ENCODE measurements around the gene QPCT.
A peak's percentile ranks its signal among the peaks of the same experiment; 100 is the strongest.
"Not testable (repeated sequence)": the region's sequence is repeated elsewhere in the genome, so short reads cannot be mapped to it uniquely, and the experiment has no call there.

QPCT gene

DNA sequence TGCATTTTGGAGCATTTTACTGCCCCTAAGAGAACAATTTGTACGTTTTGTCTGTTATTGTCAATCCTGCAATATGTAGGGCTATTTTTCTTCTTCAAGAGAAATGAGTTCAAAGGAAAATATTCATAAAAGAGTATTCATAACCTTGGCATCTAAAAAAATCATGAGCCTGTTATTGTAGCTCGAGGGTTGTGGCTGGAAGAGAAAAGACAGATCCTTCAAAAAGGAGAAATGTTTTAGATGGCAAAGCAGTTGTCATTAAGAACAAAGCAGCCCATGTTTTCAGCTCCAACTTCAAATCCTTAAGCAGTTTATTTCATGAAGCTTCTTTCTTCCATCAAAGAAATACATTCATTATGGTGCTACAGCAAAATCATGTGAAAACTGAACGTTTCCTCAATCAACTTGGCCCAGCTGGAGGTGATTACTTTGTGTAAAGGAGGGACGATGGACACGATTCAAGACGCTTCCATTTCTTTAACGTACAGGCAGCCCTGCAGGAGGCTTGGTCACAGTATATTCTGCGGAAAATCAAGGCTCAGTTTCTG, 31.4 kb downstream of the QPCT start:
- TF ChIP-seq, protein P1, sequence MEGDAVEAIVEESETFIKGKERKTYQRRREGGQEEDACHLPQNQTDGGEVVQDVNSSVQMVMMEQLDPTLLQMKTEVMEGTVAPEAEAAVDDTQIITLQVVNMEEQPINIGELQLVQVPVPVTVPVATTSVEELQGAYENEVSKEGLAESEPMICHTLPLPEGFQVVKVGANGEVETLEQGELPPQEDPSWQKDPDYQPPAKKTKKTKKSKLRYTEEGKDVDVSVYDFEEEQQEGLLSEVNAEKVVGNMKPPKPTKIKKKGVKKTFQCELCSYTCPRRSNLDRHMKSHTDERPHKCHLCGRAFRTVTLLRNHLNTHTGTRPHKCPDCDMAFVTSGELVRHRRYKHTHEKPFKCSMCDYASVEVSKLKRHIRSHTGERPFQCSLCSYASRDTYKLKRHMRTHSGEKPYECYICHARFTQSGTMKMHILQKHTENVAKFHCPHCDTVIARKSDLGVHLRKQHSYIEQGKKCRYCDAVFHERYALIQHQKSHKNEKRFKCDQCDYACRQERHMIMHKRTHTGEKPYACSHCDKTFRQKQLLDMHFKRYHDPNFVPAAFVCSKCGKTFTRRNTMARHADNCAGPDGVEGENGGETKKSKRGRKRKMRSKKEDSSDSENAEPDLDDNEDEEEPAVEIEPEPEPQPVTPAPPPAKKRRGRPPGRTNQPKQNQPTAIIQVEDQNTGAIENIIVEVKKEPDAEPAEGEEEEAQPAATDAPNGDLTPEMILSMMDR (IDR thresholded peaks at IDR 0.05; ENCODE audit: low read depth, low read length, missing control alignments): no peak
- no peak overlapping the region for H3K4me3 ChIP-seq (replicated peaks; ENCODE audit: low read depth, low read length)
- DNase-seq (ENCODE audit: extremely low read depth, low read depth): no peak

DNA sequence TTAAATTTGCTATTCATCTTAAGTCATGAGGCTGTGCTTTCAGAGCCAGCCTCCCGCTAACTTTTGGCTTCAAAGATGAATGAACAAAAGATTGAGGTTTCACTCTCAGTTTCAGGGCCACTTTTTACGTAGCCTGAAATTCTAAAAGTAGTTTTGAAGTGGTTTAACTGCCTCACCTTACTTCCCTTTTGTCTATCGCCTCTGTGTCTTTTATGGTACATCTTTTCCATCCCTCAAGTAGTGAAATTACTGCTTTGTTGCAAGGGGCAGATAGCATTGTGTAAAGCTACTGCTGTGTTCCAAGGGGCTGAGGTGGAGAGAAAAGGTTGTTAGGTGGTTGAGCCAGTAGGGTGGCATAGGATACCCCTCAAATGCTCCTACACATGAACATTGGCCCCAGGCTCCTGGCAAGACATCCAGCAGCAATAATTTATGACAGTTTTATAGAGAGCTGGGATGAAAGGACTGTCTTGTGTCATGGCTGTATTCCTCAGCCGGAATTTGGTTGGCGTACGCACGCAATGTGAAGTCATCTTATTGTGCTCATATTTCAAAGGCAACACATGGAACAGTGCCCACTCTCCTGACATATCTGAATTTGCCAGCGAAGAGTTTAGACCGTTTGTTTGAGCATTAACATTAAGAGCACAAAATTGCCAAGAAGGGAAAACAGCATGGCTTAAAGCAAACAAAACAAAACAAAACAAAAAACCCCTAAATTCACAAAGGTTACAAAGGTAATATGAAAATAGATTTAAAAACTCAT, 32.2 kb downstream of the QPCT start:
- peak; percentile 91 for DNase-seq (ENCODE audit: extremely low read depth, low read depth)
- H3K4me3 ChIP-seq (replicated peaks; ENCODE audit: low read depth, low read length): no peak overlapping the region
- TF ChIP-seq, protein P1 (IDR thresholded peaks at IDR 0.05; ENCODE audit: low read depth, low read length, missing control alignments): no peak

DNA sequence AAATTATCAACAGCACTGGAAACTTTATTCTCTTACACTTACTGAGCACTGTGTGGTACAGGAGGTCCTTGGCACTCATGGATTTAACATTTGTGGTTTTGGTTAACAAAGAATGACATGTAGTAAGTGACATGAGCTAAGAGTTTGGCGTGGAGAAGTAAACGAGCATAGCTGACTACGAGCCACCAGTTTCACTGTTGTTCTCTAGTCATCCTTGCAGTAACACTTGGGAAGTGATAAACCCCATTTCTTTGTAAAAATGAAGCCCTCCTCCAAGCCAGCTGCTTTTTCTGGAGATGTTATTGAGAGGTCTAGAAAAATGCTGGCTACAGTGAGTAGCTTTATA, 32.7 kb downstream of the QPCT start:
- no peak overlapping the region for H3K4me3 ChIP-seq (replicated peaks; ENCODE audit: low read depth, low read length)
- TF ChIP-seq, protein P1 (IDR thresholded peaks at IDR 0.05; ENCODE audit: low read depth, low read length, missing control alignments): no peak
- DNase-seq (ENCODE audit: extremely low read depth, low read depth): no peak

DNA sequence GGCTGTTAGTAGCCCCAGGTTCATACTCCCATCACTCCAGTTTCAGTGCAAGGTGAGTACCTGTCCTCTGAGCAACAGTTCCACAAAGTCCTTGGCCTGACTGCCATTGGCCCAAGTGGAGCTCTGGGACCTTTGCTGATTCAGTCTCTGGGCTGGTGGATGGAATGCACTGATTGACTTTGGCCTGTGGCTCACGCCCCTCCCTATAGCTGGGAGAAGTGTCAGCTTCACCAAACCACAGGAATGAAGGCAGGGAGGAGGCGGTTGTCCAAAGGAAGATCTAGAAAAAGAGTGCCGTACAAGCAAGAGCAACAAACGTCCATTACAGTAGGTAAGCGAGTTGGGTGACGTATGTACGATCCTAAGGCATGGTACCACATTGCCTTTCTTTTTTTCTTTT, 34.0 kb downstream of the QPCT start:
- TF ChIP-seq, protein P1 (IDR thresholded peaks at IDR 0.05; ENCODE audit: low read depth, low read length, missing control alignments): no peak
- no peak for DNase-seq (ENCODE audit: extremely low read depth, low read depth)
- H3K4me3 ChIP-seq (replicated peaks; ENCODE audit: low read depth, low read length): no peak overlapping the region

DNA sequence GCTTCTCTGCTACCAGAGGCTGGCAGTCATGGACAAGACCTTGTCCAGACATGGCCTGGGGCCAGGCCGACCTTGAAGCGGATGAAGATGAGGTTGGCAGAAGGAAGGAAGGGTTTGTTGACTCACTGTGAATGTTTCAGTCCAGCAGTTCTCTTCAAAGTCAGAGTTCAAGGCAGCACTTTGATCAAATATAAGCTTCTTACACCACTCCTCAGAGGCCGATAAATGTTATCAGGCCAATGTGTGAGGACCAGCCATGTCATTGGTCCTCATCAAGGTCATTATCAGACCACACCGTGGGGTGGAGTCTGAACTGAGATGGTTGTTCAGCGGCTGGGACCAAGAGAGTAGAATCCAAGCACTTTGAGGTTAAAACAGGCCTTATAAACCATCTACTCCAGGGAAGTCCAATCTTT, 35.5 kb downstream of the QPCT start:
- TF ChIP-seq, protein P1 (IDR thresholded peaks at IDR 0.05; ENCODE audit: low read depth, low read length, missing control alignments): no peak
- H3K4me3 ChIP-seq (replicated peaks; ENCODE audit: low read depth, low read length): no peak overlapping the region

DNA sequence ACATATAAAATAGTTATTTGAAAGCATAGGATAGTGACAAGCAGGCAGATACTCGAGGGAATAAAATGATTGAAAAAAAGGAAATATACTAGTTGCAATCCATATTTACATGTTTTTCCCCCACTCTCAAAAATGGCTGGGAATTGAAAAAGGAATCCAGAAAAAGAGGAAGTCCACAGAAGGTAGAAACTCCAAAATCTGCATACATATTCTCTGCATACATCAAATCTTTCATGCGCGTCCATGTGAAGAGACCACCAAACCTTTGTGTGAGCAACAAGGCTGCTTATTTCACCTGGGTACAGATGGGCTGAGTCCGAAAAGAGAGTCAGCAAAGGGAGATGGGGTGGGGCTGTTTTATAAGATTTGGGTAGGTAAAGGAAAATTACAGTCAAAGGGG, 36.4 kb downstream of the QPCT start:
- DNase-seq (ENCODE audit: extremely low read depth, low read depth); H3K4me3 ChIP-seq (replicated peaks; ENCODE audit: low read depth, low read length): not testable (repeated sequence)

More for the DNA sequence above, 35.5 kb downstream of the QPCT start:
- no peak for DNase-seq (ENCODE audit: extremely low read depth, low read depth)

DNA sequence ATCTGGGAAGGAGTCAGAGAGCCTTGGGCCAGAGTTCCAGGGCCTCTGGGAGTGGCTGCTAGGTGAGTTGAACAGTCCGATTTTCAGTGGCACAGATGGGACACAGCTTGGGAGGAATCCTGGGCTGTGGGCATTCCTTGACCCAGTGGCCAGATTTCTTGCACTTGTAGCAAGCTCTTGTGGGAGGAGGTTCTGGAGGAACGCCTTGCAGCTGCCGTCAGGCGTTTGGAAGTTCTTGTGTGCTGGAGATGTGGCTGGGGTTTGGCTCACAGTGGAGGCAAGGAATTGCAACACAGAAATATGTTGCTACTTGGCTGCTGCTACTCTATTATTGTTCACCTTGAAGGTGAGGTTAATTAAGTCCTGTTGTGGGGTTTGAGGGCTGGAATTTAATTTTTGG, 39.8 kb downstream of the QPCT start:
- H3K4me3 ChIP-seq (replicated peaks; ENCODE audit: low read depth, low read length); DNase-seq (ENCODE audit: extremely low read depth, low read depth): not testable (repeated sequence)
